ENCODE results near the gene NDOR1. TPM values are rescaled to one million over a fixed set of nuclear protein-coding genes. Genes with fewer than 3 reads are reported as not detected.

Gene NDOR1
- total RNA-seq, 3 donors from 2014 or later (not counting 1 experiment from before 2014, with no cell fraction given) = 31.1 to 36.0 (median 31.9) TPM

Other genes starting within 250 kb of the NDOR1 start
- 100 to 1,000 TPM; 157 to 361 (median 296) TPM for gene PTGDS, start 228.2 kb upstream of the NDOR1 start, total RNA-seq
- 1 to 10 TPM; 4.9 to 8.4 (median 8.2) TPM for gene LCNL1, start 222.7 kb upstream of the NDOR1 start, total RNA-seq
- 100 to 1,000 TPM; 161 to 188 (median 161) TPM for gene PAXX, start 213.3 kb upstream of the NDOR1 start, total RNA-seq
- 100 to 1,000 TPM; 144 to 286 (median 161) TPM for gene CLIC3, start 209.1 kb upstream of the NDOR1 start, total RNA-seq
- 100 to 1,000 TPM; 356 to 416 (median 357) TPM for gene ABCA2, start 177.5 kb upstream of the NDOR1 start, total RNA-seq
- gene FUT7, start 173.6 kb upstream of the NDOR1 start, total RNA-seq = 1 to 10 TPM in 2 of 3 donors, under 1 TPM in 1; 0.99 to 5.1 (median 3.9) TPM
- 1 to 10 TPM in 2 of 3 donors, under 1 TPM in 1; 0.87 to 5.6 (median 3.4) TPM for gene NPDC1, start 159.5 kb upstream of the NDOR1 start, total RNA-seq
- not detected for gene ENTPD2, start 151.6 kb upstream of the NDOR1 start, total RNA-seq
- 1 to 10 TPM in 2 of 3 donors, under 1 TPM in 1; 0.59 to 2.6 (median 1.0) TPM for gene SAPCD2, start 135.1 kb upstream of the NDOR1 start, total RNA-seq
- 10 to 100 TPM; 10.5 to 25.8 (median 19.3) TPM for gene UAP1L1, start 128.2 kb upstream of the NDOR1 start, total RNA-seq
- 10 to 100 TPM; 75.1 to 99.4 (median 80.4) TPM for gene MAN1B1, start 118.7 kb upstream of the NDOR1 start, total RNA-seq
- 100 to 1,000 TPM; 233 to 264 (median 251) TPM for gene DPP7, start 91.0 kb upstream of the NDOR1 start, total RNA-seq
- gene GRIN1, start 66.5 kb upstream of the NDOR1 start, total RNA-seq = not detected
- gene LRRC26, start 35.6 kb upstream of the NDOR1 start, total RNA-seq = not detected
- gene TMEM210, start 33.6 kb upstream of the NDOR1 start, total RNA-seq = not detected
- gene ANAPC2, start 17.1 kb upstream of the NDOR1 start, total RNA-seq = 100 to 1,000 TPM; 146 to 172 (median 171) TPM
- gene SSNA1, start 17.0 kb upstream of the NDOR1 start, total RNA-seq = 10 to 100 TPM; 45.1 to 53.5 (median 52.2) TPM
- 10 to 100 TPM in 1 of 3 donors, 1 to 10 TPM in 2; 8.2 to 10.6 (median 8.4) TPM for gene TPRN, start 5.0 kb upstream of the NDOR1 start, total RNA-seq
- 10 to 100 TPM; 22.1 to 30.5 (median 27.1) TPM for gene TMEM203, start 52 bp upstream of the NDOR1 start, total RNA-seq
- 1 to 10 TPM in 1 of 3 donors, under 1 TPM in 2; 0.82 to 1.6 (median 0.93) TPM for gene RNF208, start 16.5 kb downstream of the NDOR1 start, total RNA-seq
- gene CYSRT1, start 19.5 kb downstream of the NDOR1 start, total RNA-seq = under 1 TPM in 1 of 3 donors, not detected in 2; 0.38 TPM
- not detected for gene RNF224, start 21.8 kb downstream of the NDOR1 start, total RNA-seq
- gene SLC34A3, start 25.2 kb downstream of the NDOR1 start, total RNA-seq = not detected
- gene TUBB4B, start 35.6 kb downstream of the NDOR1 start, total RNA-seq = 100 to 1,000 TPM in 1 of 3 donors, 10 to 100 TPM in 2; 84.4 to 121 (median 93.9) TPM
- gene STPG3, start 45.6 kb downstream of the NDOR1 start, total RNA-seq = not detected
- gene NELFB, start 49.6 kb downstream of the NDOR1 start, total RNA-seq = 10 to 100 TPM; 42.9 to 53.8 (median 52.6) TPM
- 10 to 100 TPM; 16.3 to 24.6 (median 19.2) TPM for gene TOR4A, start 72.0 kb downstream of the NDOR1 start, total RNA-seq
- 1 to 10 TPM in 2 of 3 donors, under 1 TPM in 1; 0.88 to 2.3 (median 1.2) TPM for gene NRARP, start 96.6 kb downstream of the NDOR1 start, total RNA-seq
- gene EXD3, start 217.5 kb downstream of the NDOR1 start, total RNA-seq = 10 to 100 TPM; 28.0 to 35.3 (median 29.6) TPM
- gene NOXA1, start 217.7 kb downstream of the NDOR1 start, total RNA-seq = 1 to 10 TPM; 4.7 to 10.0 (median 7.7) TPM
- not detected for gene ENTPD8, start 235.7 kb downstream of the NDOR1 start, total RNA-seq